ENCODE measurements around the gene TSNAX.

Gene TSNAX

DNA sequence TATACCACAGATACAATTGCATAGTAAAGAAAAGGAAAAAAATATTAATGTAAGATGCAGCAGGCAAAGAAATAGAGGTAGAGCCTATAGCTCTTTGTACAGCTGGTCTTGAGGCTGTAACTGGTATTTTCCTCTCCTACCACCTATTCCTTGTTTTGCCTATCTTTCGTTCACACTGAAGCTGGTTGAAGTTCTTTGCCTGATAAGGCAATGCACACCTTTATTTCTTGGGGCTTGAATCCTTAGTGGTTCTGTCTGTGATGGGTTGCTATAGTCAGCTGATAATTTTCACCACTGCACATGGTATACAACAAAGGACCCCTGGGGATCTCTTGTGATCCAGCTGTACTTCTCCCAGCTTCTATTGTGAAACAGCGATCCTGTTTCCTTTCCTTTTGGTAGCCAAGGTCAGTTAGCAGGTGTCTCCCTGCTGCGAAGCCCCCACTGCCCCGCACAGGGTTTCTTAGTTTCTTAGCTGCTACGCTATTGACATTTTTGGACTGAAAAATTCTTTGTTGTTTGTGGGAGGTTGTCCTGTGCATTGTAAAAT lies 9.9 kb upstream of the TSNAX start:
- in situ Hi-C loops (cut with MboI; ENCODE audit: low sequenced_read_pairs), result no loop called here

DNA sequence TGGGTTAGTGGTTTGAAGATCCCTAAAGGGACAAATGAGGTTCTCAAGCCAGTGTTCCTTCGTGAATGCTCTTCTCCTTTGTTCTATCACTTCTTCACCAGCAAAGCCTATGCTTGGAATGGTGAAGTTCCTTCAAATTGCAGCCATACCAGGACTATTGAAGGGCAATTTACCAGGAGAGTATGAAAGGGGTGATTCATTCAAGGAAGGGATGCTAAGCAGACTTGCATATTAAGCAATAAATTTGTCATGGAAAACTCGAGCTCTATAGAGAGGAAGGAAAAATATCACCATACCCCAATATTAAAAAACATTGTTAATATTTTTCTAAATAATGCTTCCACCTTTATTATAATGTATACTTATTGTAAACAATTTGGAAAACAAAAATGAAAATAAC lies 9.3 kb upstream of the TSNAX start:
- in situ Hi-C loops (cut with MboI; ENCODE audit: low sequenced_read_pairs), result no loop called here

DNA sequence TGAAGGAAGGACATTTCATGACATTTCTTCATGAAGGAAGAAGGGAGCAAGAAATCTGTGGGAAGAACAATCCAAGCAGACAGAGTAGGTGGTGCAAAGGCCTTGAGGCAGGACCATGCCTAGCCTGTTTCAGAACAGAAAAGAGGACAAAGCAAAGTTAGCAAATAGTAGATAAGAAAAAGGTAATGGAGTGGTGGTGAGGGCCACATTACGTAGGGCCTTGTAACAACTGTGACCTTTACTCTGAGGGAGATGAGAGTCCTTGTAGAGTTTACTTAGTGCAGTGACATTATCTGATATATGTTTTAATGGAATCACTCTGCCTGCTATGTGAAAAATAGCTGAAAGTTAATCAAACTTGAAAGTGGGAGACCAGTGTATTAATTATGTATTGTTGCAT lies 6.4 kb upstream of the TSNAX start:
- in situ Hi-C loops (cut with MboI; ENCODE audit: low sequenced_read_pairs), result no loop called here

DNA sequence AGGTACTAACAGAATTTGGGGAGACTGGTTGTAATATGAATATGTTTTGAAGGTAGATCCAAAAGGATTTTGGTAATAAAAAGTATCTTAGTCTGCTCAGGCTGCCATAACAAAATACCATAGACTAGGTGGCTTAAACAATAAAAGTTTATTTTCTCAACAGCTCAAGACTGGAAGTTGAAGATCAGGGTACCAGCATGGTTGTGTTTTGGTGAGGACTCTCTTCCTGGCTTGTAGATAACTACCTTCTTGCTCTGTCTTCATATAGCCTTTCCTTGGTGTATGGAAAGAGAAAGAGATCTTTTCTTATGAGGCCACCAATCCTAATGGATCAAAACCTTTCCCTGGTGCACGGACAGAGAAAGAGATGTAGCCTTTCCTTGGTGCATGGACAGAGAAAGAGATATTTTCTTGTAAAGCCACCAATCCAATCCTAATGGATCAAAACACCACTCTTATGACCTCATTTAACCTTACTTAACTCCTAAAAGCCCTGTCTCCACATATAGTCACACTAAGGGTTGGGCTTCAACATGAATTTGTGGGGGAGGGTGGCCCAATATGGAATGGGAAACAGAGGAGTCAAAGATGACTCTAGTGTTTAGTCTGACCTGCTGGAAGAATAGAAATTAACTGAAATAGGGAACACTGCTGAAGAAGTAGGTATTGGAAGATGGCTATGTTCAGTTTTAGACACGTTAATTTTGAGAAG lies 5.4 kb upstream of the TSNAX start:
- in situ Hi-C loops (cut with MboI; ENCODE audit: low sequenced_read_pairs), result no loop called here

DNA sequence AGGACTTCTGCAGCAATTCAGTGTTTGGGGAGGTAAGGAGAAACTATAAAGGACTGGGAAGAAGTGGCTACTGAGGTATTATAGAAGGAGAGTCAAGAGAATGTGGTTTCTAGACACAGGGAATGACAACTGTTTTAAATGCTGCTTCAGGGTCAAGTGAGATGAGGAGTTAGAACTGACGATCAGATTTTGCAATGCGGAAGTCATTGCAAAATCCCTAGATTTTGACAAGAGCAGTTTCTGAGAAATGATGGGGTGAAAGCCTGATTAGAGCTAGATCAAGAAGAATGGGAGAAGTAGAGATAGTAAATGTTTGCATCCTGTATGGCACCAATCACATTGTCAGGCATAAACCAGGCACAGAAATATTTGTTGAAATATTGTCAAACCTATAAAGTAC lies 4.7 kb upstream of the TSNAX start:
- in situ Hi-C loops (cut with MboI; ENCODE audit: low sequenced_read_pairs), result no loop called here

DNA sequence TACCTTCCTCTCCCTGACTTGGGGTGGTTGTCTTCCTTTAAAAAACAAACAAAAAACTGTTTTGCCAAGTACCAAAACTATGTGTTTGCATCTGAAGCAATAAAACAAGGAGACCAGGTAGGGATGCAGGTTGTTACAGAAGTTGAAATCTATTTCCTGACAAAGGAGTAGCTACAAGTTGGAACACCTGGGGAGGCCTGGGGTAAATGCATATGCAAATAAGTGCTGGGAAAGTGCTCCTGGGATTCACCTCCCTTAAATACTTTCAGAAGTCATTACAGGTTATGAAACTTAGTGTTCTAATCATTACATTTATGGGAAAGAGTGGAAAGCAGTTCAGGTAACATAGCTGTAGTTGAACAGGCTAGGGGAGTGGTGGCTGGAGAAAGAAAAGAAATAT lies 1.9 kb upstream of the TSNAX start:
- in situ Hi-C loops (cut with MboI; ENCODE audit: low sequenced_read_pairs), result no loop called here

DNA sequence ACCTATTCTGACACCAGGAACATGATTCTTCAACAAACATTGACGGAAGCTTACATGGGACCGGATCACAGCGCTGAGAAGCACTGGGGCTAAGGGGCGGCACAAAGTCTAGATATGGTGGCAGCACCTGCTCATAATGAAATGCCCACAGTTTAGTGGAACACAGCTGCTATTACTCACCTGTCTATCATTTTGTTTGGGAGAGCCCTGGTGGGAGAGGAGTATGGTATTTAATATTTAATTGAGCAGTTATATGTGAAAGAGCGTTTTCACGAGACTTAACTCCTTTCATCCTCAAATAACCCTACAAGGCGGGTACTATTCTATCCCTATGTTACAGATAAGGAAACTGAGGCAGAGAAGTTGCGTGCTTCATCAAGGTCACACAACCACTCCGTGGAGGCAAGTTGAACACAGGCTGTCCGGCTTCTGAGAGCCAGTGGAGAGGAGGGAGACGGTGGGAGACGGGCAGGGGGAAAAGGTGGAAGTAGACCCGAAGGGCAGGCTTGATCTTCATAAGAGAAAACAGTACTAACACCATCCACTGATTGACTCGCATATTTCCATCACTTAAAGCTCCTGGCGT lies 790 bp upstream of the TSNAX start:
- in situ Hi-C loops (cut with MboI; ENCODE audit: low sequenced_read_pairs), result no loop called here

DNA sequence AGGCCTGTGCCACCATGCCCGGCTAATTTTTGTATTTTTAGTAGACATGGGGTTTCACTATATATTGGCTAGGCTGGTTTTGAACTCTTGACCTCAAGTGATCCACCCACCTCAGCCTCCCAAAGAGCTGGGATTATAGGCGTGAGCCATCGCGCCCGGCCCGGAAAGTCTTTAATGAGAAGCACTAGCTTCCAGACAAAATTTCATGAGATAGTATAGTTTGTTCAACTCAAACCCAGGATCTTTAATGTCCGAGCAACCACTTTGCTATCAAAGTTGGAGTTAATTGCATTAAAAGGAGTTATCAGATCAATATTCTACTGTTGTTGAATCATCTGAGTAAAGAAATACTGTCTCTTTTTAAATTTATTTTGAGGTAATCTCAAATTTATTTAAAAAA lies 4.8 kb downstream of the TSNAX start:
- in situ Hi-C loops (cut with MboI; ENCODE audit: low sequenced_read_pairs), result no loop called here

DNA sequence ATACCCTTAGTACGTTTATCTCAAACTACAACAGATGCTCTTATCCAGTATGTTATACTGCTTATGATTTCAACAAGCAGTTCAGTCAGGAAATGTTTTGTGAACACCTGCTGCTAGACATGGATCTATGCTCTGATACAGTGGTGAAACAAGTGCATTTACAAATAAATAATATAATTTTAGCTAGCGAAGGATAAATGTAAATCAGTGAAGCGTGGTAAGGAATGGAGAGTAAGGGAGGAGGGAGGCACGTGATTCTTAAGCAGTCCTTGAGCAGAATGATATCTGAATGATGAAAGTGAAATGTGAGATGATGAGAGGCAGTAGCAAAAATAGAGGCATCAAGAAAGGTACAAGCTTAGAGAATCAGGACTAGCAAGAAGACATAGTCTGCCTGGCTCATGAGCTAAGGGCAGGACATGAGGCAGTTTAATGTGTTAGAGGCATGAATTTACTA lies 6.3 kb downstream of the TSNAX start:
- in situ Hi-C loops (cut with MboI; ENCODE audit: low sequenced_read_pairs), result no loop called here

DNA sequence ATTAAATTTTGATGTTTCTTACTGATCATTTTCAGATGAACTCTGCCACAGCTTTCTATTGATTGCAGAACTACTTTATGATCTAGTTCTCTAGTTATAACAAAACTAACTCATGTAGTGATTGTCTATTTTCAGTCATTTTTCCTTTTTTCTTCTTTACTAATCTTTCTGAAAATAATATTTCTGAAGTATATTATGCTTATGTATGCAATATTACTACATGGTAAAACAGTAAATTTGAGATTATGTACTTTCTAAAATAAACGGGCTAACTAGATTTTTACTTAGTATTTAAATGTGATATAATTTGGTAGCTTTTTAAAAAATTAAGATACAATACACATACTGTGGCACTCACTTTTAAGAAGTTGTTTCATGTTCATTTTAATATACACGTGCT lies 7.6 kb downstream of the TSNAX start:
- in situ Hi-C loops (cut with MboI; ENCODE audit: low sequenced_read_pairs), result no loop called here

DNA sequence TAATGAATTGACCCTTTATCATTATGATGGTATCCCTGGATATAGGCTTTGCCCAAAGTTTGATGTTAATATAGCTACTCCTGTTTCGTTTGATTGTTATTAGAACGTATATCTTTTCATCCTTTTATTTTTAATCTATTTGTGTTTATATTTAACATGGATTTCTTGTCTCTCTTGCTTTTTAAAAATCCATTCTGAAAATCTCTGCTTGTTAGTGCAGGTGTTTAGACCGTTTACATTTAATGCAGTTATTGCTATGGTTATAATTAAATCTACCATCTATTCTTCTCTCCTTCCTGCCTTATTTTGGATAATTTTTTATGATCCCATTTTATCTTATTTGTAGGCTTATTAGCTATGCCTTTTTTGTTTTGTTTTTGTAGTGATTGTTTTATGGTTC lies 12.4 kb downstream of the TSNAX start:
- in situ Hi-C loops (cut with MboI; ENCODE audit: low sequenced_read_pairs), result no loop called here

DNA sequence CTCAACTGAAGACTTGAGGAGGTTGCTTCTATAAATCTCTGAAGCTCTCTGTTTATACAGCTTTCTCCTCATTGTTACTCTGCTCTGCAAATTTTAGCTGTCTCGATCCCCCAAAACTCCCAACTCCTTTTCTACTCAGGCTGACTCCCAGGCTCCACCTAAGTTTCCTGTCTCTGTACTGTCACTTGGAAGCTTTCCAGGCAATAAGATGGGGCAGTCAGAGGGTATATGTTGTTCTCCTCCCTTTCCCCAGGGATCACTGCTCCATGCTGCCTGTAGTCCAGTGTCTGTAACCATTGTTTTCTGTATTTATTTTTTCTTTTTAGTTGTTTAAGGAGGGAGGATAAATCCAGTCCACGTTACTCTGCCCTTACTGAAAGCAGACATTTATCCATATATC lies 13.4 kb downstream of the TSNAX start:
- in situ Hi-C loops (cut with MboI; ENCODE audit: low sequenced_read_pairs), result no loop called here

DNA sequence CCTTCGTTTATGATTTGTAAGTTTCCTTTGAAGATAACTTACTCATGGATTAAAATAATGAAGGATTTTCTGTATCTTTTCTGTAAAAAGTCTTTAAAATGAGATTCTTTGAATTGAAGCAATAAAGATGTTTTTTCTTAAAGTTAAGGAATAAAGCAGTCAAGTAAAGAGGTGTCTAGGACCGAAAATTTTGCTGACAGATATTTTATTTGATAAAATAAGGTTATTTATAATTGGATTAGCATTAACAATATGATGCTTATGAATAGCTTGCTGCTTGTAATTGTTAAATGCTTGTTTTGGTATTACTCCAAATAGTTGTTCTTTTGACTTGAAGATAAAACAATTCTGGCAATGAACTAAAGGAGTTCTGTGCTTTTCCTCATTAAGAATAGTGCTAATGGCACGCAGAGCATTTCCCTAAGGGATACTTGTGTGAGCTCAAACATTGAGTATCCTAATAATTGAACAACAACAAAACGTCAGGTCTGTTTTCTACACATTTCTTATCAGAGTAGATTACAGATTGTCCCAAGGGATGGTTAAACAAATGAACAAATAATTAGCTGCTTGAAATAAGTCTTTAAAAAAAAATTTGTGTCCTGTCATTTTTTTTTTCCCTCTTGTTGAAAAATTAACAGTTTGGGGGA lies 16.6 kb downstream of the TSNAX start:
- in situ Hi-C loops (cut with MboI; ENCODE audit: low sequenced_read_pairs), result no loop called here

DNA sequence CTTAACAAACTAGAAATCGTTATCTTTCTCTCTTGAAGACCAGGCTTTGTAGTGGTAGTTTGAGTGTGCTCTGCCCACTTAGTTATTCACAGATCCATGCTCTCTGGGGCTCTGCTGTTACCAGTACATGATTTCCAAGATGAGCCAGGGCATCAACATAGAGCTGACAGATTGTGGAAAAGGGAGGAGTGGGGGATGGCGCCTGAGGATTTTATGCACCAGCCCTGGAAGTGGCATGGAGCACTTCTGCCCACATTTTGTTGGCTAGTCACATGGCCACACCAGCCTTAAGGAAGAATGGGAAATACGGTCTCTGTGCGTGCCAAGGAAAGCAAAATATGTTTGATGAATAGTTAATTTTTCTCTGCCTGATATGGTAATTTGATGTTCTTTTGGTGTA lies 18.2 kb downstream of the TSNAX start:
- in situ Hi-C loops (cut with MboI; ENCODE audit: low sequenced_read_pairs), result no loop called here

DNA sequence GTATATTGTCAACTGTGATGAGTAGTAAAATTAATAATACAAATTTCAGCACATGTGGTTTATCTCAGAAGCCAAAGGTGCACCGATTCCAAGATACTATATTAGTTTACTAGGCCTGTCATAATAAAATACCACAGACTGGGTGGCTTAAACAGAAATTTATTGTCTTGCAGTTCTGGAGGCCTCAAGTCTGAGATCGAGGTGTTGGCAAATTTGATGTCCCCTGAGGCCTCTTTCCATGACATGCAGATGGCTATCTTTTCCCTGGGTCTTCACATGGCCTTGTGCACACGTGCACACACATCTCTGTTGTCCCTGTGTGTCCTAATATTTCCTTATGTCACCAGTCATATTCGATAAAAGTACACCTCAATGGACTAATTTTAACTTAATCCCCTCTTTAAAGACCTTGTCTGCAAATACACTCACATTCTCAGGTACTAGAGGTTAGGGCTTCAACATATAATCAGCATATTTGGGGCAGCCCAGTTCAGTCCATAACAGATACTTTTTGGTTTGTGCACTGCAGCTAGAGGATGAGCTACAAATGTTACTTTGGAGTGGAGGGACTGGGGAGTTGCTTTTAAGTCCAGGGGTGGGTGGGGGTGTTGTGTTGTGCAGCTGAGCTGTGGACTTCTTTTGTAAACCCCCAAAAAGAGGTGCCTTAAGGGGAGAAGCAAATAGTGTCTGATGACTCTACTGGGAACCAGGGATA lies 21.4 kb downstream of the TSNAX start:
- in situ Hi-C loops (cut with MboI; ENCODE audit: low sequenced_read_pairs), result no loop called here

DNA sequence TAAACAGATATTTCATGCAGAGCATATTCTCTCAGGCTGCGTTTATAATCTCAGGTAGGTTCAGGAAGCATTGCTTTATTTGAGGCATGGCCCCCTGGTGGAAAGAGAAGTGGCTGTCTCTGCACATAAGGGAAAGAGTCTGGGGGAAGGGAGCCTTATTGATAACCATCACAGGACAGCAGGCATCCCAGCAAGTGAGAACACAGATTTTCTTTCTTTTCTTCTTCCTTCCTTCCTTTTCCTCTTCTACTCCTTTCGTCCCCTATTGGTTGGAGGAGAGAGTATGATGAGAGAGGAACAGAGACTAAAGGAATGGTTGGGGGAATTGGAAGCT lies 21.9 kb downstream of the TSNAX start:
- in situ Hi-C loops (cut with MboI; ENCODE audit: low sequenced_read_pairs), result no loop called here

DNA sequence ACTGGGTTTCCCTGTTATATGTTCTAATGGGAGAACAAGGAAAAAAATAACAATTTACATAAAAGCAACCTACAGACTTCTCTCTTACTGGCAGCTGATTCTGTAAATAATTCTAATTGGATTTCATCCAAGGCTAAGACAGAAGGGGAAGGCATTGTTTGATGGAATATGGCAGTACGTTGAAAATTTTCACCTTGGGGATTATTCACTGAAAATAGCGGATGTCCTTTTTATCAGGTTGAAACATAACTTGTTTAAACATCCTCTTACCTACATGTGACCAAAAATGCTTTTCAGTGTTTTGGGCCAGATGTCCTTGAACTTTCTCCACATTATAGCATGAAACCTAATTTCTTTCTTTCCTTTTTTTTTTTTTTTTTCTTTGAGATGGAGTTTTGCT lies 24.9 kb downstream of the TSNAX start:
- in situ Hi-C loops (cut with MboI; ENCODE audit: low sequenced_read_pairs), result no loop called here

DNA sequence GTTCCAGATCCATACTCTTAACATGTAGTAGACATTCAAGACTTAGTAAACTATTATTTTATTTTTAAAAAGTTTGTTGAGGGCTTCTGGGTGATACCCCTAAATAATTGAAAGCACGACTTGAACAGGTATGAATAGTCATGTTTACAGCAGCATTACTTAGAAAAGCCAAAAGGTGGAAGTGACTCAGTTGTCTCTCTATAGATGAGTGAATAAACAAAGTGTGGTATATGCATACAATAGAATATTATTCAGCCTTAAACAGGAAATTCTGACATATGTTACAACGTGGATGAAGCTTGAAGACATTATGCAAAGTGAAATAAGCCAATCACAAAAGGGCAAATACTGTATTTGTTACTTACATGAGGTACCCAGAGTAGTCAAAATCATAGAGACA lies 26.5 kb downstream of the TSNAX start:
- in situ Hi-C loops (cut with MboI; ENCODE audit: low sequenced_read_pairs), result no loop called here

DNA sequence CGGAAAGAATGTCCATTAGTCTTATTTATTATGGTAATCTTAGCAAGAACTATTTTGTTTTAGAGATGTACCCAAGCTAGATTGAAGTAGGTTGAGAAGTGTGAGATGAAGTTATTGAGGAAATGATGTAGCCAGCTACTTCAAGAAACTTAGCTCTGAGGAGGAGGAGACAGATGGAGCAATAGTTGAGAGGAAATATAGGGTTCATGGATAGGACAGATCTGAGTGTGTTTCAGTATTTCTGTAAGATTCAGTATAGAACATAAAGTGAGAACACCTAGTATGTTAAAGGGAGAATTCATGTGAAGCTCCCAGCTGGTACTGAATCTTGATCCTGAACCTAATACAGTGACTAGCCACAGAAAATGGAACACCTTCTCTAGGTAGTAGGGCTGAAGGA lies 28.9 kb downstream of the TSNAX start:
- in situ Hi-C loops (cut with MboI; ENCODE audit: low sequenced_read_pairs), result no loop called here

DNA sequence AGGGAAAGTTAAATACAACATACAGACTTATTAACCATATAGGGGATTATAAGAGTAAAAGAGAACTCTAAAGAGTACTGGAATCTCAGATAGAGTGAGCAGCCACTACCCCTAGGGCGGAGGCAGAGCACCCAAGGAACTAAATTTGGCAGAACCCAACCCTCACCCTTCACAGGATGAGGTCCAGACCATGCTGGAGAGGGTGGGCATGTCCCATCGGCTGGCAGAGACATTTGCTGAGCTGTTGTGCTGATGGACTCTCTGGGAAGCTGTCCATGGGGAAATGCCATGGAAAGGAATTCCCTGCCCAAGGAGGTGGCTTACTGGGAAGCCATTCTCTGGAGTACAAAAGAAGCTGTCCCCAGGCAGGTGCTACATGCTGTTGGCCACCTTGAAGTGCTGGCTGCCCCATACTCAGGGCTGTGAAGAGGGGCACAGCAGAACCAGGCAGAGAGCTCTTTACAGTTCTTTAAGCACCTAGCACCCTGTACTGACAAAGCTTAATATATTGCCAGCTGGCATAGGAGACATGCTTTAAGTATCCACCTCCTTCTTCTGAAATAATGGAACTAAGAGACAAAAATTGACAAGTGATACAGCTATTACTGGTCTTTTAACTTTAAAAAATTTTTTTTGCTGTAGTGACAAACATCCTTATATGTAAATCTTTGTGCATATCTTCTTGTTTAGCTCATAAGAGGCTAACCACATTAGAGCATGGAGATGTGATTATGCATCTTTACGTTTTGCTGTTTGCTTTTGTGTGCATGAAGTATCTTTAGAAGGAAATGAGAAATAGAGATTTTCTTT lies 29.6 kb downstream of the TSNAX start:
- in situ Hi-C loops (cut with MboI; ENCODE audit: low sequenced_read_pairs), result no loop called here

DNA sequence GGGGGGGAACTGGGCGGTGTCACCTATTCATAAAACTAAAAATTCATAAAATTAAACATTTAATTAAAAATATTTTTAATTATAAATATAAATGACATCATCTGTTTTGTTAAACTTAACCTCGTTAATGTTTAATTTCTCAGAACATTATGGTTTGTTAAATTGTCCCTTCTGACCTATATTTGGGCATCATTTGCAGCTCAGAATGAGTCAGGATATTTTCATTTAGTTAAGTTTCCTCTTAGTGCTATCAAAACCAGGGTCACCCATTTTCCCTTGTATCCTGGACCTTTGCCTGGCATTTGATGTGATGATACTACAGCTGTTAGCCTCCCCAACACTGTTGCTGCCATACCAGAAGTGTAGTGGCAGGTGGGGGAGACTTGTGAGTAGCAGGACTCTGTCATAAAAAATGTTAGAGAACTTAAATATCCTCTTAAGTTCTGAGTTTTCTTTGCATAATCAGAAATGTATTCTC lies 30.3 kb downstream of the TSNAX start:
- in situ Hi-C loops (cut with MboI; ENCODE audit: low sequenced_read_pairs), result no loop called here

Measured in HL-60/S4 treated with retinoic acid at 250 ng/mL for 4 days and 3 days (cell line).